Measurements from ENCODE around the gene METRN.

The METRN gene

DNA sequence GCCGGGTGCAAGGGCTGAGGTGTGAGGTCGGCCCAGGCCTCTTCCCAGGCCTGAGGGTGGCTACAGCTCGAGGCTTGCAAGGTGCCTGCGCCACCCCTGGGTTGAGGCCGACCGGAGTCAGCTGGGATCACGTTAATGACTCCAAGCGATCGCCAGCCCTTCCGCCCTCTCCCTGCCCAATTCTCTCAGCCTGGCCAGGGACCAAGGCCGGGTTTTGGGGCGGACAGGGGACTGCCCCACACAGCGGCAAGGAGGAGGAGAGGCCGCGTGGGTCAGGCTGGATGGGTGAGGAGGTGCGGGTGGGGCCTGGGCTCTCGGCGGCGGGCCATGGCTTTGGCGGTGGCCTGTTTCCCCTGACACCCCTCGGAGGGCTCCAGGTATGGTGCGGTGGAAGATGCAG is 21.6 kb upstream of the METRN start:
- no peak for DNase-seq

DNA sequence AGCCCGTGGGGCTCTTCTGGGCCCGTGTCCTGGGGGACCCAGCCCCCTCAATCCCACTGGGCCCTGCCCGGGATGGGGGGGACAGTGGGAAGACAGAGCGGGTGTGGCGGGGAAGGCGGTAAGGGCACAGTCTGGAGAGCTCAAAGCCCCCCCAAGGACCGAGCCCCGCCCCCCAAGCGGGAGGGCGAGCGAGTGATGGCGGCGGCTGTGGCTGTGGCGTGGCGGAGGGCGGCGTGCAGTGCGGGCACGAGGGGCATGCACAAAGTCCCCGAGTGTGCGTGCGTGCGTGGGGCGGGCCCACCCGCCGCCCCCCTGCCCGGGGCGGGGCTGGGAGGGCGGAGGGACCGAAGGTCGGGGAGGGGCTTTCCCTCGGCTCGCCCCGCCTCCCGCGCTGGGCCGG is 21.2 kb upstream of the METRN start:
- DNase-seq: no peak

DNA sequence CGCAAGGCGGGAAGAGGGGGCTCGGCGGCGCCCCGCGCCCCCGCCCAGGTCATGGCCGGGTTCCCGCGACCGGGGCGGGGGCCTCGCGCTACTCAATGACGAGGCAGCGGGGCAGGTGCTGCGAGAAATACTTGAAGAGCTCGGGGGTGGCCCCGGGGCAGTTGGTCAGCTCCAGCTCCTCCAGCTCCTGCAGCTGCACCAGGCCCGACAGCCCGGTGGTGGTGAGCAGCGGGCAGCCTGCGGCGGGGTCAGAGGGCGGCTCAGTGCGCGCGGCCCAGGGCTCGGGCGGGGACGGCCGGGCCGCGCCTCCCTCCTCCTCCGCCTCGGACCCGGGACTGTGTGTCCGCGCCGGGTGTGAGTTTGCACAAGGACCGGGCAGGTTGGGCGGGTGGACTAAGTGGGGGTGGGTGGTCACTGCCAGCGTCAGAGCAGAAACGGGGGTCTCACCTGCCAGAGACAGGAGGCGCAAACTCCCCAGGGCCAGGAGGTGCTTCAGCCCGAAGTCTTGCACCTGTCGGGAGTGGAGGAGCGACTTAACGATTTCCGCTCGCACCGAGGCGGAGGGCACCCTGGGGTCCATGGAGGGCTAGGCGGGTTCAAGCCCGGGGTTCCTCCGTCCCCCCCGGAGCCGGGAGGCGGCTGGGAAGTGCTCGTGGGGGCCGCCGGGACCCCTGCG is 20.6 kb upstream of the METRN start:
- DNase-seq: no peak

DNA sequence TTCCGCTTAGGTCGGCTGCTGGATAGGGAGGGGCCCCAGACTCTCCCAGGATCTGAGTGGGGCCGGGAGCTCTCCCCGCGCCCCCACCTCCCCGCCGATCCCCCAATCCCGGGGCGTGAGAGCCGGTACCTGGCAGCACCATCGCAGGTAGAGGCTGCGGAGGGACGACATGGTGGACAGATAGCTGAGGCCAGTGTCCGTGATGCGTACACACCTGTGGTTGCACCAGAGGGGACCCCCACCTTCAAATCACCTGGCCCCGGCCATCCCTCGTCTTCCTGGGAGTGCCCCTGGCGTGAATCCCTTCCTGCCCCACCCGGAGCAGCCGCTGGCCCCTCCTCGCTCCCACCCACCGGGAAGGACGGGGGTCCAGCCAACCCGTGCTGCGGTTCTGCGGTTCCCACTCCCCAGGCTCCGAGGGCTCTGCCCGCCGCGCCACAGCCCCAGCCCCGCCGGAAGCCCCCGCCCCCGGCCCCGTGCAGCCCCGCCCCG is 20.0 kb upstream of the METRN start:
- DNase-seq: no peak

DNA sequence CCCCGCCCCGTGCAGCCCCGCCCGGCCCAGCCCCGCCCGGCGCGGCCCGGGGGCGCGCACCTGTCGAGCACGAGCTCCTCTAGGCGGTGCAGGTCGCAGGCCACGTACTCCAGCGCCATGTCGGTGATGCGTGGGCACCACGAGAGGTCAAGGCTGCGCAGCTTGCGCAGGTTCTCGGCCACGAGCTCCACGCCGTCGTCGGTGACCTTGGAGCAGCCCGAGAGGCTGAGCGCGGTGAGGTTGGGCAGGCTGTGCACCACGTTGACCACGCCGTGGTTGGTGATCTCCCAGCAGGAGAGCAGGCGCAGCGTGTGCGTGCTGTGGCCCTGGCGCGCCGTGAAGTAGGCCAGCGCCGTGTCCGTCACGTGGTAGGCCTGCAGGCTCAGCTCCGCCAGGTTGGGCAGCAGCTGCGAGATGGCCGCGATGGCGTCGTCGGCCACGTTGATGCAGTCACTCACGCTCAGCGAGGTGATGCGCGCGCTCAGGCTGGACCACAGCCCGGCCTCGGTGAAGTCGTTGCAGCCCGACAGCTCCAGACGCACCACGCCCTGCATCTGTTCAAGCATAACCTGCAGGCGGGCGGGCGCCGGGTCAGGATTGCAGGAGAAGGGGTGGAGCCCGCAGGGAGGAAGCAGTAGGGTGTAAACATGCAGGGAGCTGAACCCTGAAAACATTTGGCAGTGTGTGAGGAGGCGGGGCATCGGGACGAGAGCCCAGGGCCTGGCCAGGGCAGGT is 19.4 kb upstream of the METRN start:
- DNase-seq: peak; percentile 51

DNA sequence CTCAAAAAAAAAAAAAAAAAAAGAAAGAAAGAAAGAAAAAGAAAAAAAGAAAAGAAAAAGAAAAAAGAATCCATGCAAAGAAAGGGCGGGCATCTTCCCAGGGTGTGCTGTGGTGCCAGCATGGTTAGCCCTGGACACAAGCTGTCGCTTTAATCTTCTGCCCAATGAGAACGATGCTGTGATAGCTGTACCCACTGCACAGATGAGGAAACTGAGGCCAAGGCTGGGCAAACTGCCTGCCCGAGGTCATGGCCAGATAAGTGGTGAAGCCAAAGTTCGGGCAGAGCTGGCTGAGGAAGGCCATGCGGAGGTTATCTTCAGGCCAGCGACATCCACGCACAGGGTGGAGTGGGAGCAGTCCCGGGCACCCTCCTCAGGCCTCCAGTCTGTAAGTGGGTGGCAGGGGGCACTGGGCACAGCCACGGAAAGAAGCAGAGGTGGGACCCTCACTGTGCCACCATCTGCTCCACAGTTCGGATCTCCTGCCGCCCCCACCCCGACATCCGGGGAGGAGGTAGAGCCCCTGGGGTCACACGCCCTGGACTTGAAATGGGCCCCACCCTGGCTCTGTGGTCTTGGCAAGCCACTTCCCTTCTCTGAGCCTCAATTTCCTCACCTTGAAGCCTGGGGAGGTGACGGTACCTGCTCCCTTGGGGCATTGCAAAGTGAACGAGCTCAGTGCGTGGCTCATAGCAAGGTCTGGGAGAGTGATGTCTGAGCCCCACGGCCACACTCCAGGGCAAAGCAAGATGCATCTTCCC is 15.8 kb upstream of the METRN start:
- no peak for DNase-seq

DNA sequence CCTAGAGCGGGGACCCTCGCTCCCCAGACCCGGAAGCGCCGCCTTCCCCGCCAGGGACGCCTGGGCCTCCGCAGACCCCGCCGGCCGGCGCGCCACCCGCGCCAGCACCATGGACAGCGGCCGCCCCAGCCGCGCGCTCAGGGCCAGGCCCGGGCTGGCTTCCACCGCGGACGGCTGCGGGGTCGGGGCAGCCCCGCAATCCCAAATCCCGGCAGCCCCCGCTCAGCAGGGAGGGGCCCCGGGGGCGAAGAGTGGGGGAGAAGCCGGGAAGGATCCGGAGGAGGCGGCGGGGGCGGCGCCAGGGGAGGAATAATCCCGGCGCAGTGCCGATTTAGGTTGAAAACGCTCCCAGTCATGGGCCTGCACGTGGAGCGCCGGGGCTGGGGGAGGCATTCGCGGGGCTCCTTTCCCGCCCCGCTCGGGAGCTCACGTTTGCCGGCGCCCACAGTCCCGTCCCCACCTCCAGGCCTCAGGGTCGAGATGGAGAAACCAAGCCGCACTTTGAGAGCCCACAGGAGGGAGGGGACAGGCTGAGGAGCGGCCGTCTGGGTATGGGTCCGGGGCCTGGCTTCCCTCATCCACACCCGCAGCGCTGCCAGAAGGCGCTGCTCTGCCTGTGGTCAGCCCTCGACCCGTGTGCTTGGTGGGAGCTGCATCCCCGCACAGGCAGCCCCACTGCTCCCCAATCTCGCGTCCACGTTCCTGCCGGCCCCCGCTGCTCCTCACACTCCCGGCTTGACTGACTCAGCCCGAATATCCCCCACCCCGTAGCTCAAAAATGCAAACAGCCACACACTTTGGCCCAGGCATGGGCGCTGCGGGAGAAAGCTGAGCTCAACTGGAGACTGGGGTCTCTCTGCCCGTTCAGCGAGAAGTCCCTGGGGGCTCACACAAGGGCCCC is 14.0 kb upstream of the METRN start:
- no peak for DNase-seq

DNA sequence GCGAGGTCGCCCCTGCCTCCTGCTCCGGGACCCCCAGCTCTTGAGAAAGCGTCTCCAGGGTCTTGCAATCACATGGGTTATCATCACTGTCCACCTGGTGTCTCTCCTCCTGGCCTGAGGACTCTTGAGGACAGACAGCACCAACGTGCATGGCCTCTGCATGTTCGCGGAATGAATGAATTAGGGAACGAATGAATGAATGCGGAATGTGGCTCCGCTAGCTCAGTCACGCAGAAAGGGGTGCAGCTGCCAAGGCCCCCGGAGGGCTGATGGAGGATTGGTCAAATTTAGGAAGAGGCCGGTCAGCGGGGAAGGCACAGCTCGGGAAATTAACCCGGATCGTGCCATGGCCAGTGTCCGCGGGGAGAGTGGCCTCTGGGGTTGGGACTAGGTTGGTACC is 12.6 kb upstream of the METRN start:
- DNase-seq: no peak

DNA sequence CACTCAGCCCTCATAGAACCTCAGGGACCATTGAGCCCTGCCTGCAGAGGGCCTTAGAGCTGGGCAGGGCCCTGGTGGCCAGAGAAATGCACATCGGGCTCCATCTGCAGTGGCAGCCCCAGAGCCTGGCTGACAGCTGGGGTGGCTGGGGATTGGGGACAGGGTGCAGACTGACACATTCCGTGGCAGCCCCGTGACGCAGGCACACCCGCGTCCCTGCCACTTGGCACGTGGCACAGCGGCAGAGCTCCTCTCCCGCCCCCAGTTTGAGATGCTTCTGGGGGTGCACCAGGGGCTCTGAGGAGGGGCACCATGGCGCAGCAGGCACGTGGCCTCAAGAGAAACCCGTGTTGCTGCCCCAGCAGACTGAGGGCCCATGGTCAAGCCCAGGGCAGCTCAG is 11.5 kb upstream of the METRN start:
- no peak for DNase-seq

DNA sequence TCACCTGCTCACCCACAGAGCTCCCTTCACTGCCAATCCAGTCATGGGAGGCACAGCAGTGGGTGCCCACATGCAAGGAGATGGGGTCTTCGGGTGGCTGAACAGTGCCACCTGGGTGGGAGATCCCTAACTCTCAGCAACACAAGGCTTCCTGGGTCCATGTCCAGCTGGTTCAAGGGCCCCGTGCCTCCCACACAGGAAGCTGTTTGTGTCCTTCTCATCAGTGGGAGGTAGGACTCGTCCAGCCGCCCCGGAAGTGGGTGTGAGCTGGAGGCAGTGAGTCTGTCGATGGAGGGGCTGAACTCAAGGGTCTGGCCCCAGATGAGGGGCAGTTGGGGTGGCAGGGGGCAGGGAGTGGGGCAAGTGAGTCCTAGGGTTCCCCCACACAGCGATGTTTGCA is 10.9 kb upstream of the METRN start:
- DNase-seq: no peak

DNA sequence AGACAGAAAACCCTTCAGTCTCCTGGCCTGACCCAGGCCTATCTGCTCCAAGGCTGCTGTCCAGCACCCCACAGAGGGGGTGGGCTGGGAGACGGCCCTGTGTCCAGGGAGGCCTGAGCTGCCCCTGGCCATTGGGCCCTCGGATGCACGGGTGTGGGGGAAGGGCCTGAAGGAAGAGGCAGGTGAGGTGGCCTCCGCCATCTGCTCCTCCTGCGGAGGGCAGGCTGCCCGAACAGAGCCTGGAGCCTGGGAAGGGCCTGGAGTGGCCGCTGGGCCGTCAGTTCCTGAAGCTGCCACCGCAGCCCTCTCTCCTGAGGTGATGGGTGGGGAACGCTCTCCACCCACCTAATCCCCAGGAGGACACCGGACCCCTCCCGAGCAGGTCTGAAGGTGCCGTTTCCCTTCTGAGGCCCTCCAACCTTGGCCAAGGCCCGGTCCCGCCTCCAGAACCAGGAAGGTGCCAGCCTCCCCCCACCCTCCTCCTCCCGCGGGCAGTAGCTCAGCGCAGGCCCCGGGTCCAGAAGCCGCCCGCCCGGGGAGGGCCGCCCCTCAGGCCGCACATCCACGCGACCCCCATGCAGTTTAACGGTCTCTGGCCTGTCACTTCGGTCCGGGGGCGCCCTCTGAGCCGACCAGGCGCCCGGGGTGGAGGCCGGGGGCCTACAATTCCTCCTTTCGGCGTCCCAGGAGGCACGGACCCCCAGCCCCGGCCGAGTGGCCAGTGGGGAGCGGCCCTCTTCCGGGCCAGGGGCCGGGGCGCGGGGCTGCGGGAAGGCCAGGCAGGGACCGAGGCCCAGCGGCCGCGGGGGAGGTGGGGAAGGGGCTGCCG is 10.2 kb upstream of the METRN start:
- DNase-seq: no peak

DNA sequence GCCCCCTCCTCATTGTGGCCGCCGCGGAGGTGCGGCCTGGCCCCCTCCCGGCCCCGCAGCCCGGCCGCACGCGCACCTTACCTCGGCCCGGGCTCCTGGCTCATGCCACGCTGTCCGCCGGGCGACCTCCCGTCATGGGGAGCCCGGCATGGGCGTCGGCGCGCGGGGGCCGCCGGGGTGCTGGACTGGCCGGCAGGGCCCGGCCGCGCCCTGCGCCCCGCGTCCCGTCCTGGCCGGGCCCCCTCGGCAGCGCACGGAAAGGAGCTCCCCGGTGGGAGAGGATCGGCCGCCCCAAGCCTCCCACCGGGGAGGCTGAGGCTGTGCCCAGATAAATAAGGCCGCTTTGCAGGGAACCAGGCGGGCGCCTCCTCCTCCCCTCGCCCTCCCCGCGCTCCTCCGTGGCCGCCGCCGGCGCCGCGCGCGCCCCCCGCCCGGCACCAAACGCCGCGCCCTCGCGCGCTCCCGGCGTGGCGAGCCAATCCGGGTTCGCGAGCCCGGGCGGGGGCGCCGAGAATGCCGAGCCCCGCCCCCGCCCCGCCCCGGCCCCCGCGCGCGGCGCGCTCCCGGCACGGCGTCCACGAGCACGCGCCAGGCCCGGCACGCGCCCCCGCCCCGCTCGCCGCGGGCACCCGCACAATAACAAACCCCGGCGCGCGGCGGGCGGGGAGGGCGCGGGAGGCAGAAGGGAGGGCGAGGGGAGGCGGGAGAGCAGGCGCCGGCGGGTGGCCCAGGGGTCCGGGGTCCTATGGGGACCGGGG is 9.3 kb upstream of the METRN start, which contains the start of gene FBXL16:
Gene FBXL16, minus strand, starts transcription at position 371 of the 758 bp plus-strand sequence. CDS start 8,396 bp downstream, outside the sequence.
- no peak for DNase-seq

DNA sequence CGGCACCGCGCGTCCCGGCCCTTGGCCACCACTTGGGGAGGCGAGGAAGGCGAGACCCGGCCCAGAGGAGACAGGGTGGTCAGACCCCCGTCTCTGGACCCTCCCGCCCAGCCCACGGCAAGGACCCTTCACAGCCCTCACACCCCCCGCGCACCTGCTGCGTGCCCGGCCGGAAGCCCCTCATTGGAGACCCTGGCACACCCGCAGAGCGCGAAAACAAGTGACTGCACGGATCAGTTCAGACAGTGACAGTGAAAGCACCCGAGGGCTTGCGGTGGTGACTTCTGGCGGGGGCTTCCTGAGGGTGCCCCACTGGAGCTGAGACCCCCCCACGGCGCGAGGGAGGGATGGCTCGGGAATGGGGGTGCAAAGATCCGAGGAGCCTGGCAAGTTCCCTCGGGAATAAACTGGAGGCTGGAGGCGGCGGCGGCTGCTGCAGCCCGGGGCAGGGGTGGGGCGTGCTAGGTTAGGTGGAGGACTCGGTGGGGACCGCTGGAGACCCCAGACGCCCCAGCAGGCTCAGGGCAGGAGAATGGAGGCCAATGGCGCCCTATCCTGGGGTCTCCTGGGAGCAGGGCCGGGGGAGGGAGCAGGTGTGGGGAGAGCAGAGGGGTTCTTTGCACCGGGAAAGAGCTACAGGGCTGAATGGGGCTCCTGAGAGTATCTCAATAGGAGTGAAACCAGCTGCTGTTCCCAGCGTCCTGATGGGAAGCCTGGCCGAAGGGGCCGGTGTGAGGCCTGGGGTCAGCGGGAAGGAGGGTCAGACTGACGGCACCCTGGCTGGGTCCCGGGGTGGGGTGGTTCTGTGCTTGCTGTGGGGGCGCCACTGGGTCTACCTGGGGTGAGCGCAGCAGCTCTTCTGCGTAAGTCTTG is 8.5 kb upstream of the METRN start:
- DNase-seq: no peak

DNA sequence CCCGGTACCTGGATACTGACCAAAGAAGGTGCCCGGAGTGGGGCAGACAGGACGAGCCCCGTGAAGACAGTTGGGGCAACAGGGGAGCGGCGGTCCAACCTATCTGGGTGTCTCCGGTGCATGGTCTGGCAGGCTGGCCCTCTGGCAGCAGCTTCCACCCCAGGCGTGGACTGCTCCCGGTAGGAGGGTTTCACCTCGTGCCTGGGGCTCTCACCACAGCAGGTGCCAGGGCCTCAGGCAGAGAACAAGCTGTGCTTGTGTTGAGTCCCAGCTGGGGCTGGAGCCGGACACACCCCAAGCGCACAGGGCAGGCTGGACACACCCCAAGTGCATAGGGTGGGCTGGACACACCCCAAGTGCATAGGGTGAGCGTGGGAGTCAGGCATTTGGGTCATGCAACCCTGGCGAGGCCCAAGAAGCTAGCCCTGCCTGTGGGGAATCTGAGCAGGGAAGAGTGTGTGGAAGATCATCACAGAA is 7.8 kb upstream of the METRN start:
- no peak for DNase-seq

DNA sequence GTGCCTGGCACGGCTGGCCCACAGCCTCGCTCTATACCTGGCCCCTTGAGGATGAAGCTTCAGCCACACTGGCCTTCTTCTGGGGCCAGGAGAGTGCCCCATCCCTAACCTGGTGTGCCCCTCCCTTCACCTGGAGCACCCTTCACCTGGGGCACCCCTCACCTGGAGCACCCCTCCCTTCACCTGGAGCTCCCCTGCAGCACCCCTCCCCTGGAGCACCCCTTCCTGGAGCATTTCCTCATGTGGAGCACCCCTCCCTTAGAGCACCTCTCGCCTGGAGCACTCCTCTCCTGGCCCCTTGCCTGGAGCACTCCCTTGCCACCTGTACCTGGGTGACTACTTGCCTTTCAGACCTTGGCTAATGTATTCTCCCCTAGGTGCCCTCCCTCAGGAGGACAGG is 6.9 kb upstream of the METRN start:
- no peak for DNase-seq

DNA sequence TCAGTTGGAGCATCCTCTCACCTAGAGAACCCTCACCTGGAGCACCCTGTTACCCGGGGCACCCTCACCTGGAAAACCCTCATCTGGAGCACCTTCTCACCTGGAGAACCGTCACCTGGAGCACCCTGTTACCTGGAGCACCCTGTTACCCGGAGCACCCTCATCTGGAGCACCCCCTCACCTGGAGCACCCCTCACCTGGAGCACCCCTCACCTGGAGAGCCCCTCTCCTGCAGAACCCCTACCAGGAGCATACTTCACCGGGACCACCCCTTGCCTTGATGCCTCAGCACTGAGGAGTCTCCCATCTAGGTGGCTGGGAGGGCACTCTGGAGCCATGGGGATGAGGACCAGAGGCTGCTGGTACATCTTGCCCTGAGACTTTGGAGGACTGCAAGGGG is 6.0 kb upstream of the METRN start:
- no peak for DNase-seq

DNA sequence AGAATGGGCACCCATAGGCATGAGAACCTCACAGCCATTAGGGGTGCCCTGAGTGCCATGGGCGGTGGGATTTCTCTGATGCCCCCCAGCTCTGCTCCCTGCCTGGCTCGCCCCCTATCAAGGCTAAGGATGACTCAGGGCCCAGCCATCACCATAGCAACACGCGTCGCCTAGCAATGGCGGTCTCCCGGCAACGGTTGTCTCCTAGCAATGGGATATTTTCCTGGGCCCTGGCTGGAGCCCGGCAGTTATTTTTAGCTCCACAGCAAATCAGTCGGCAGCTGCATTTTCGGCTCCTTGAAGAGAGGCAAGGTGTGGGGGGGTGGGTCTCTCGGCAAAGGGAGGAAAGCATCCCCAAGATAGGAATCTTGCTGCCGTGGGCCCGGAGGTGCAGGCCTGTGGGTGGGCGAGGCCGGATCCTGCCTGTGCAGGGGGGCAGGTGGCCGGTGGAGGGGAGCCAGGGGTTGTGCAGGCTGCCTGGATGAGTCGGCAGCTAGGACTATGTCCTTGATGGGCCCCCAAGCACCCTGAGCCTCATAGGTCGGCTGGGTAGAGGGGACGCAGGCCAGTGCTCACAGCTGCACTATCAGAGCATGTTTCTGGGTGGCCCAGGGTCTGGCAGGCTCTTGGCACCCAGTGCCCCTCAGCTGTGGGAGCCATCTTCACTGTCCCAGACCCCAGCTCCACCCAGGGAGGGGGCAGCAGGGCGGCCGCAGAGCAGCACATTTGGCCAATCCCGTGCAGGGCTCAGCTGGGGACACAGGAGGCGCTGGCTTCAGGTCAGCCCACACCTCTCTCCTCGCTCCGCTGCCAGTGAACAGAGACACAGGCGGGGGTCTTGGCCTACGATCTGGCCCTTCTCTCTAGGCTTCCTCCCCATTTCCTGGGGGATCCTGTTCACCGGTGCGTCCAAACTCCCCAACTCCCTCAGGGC is 5.1 kb upstream of the METRN start:
- DNase-seq: no peak

DNA sequence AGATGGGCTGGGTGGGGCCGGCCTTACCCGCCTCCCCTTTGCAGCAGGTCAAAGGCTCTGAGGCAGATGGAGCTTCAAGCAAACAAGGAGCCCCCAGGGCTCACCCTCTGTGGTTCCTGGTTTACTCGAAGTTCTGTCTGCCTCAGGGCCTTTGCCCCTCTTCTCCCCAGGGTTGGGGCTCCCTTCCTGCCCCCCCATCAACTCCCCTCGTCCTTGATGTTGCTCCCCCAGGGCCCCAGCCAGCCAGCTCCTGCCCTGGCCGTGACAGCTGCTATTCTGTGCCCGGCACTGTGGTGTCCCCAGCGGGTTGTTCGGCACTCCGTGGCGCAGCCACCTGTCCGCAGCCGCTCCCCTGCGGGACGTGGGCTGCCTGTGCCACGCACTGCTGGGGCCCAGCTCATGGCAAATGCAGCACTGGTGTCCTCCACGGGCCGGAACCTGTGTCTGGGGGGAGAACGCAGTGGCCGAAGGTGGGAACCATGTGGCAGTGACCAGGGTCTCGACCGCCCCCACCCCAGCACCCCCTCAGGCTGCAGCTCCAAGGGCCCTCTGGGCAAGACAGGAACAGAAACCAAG is 4.3 kb upstream of the METRN start:
- DNase-seq: no peak
